ENCODE measurements around the gene KLRC4. TPM values are rescaled to one million over a fixed set of nuclear protein-coding genes. Genes with fewer than 3 reads are reported as not detected.
"Not testable (repeated sequence)": the region's sequence is repeated elsewhere in the genome, so short reads cannot be mapped to it uniquely, and the experiment has no call there.

KLRC4 gene
- total and polyA plus RNA-seq, 8 donors = 0.25 TPM; not detected in 7

- Histone ChIP-seq H3K4me3 (no peak overlapping the region), H3K9me3 (no peaks in the 10 kb centered on the region), H3K27me3 (no peaks in the 10 kb centered on the region), H3K4me1 (peaks cover 0 to 4% (median 0%) of the 10 kb centered on the region in 3 donors), H3K27ac (no peak overlapping the region), H3K36me3 (no peaks in the 10 kb centered on the region)
- FAIRE-seq = no peak
- ATAC-seq = no peak
- WGBS, 2 donors = 84 to 87% methylated on average over 3 of the region's 3 CpGs
- intact Hi-C loops (cut with DNase I) = no loop called here
- TF ChIP-seq CTCF (IDR thresholded peaks at IDR 0.05) = no peak
- DNase-seq = no peak
These were observed 34.9 kb downstream of the KLRC4 start for GRCh38 chr12:10374624-10375018.

- DNase-seq = no peak
- Histone ChIP-seq H3K36me3 (no peaks in the 10 kb centered on the region), H3K9me3 (no peaks in the 10 kb centered on the region), H3K27me3 (no peaks in the 10 kb centered on the region), H3K27ac (peak overlapping the region in 1 of 4 donors; percentile 50), H3K4me3 (no peak overlapping the region), H3K4me1 (peaks cover 0 to 4% (median 0%) of the 10 kb centered on the region in 3 donors)
- peak in 3 of 4 donors; percentile 22 to 56 (median 47) for ATAC-seq
- no peak for TF ChIP-seq CTCF (IDR thresholded peaks at IDR 0.05)
- no peak for FAIRE-seq
- WGBS, 2 donors = 34 to 42% methylated on average over 1 of the region's 1 CpG
- intact Hi-C loops (cut with DNase I) = no loop called here
These were observed 37.0 kb downstream of the KLRC4 start for GRCh38 chr12:10372559-10372958.

- FAIRE-seq; intact Hi-C loops (cut with DNase I); DNase-seq; H3K9me3 ChIP-seq; H3K27me3 ChIP-seq; H3K4me3 ChIP-seq; H3K36me3 ChIP-seq; H3K4me1 ChIP-seq: not testable (repeated sequence)
- peak in 2 of 4 donors; percentile 20 to 36 for ATAC-seq
- WGBS, 2 donors = 37 to 44% methylated on average over 6 of the region's 6 CpGs
- H3K27ac ChIP-seq = peak overlapping the region in 2 of 4 donors; percentile 48 to 50
These were observed 37.5 kb downstream of the KLRC4 start for GRCh38 chr12:10371893-10372535.

GRCh38 chr12:10369557-10370415 is 39.8 kb downstream of the KLRC4 start:
- ATAC-seq (no peak), FAIRE-seq (no peak), DNase-seq (no peak)
- Histone ChIP-seq H3K9me3 (no peaks in the 10 kb centered on the region), H3K4me1 (peaks cover 14 to 18% (median 18%) of the 10 kb centered on the region in 3 donors), H3K36me3 (no peaks in the 10 kb centered on the region), H3K4me3 (no peak overlapping the region), H3K27ac (no peak overlapping the region), H3K27me3 (no peaks in the 10 kb centered on the region)
- 88 to 90% methylated on average over 8 of the region's 8 CpGs for WGBS, 2 donors
- intact Hi-C loops (cut with DNase I) = no loop called here
- TF ChIP-seq CTCF (IDR thresholded peaks at IDR 0.05) = no peak

- DNase-seq (no peak), ATAC-seq (no peak), FAIRE-seq (no peak)
- peaks cover 18 to 19% (median 18%) of the 10 kb centered on the region in 3 donors for H3K4me1 ChIP-seq
- 92 to 95% methylated on average over 10 of the region's 10 CpGs for WGBS, 2 donors
- intact Hi-C loops (cut with DNase I) = no loop called here
- no peaks in the 10 kb centered on the region for H3K36me3 ChIP-seq
- no peak for TF ChIP-seq CTCF (IDR thresholded peaks at IDR 0.05)
- no peaks in the 10 kb centered on the region for H3K9me3 ChIP-seq
- H3K4me3 ChIP-seq = no peak overlapping the region
- no peaks in the 10 kb centered on the region for H3K27me3 ChIP-seq
- no peak overlapping the region for H3K27ac ChIP-seq
These were observed 41.1 kb downstream of the KLRC4 start for GRCh38 chr12:10368206-10369171.

GRCh38 chr12:10367714-10368113 is 41.8 kb downstream of the KLRC4 start:
- DNase-seq; H3K27ac ChIP-seq; H3K9me3 ChIP-seq; H3K27me3 ChIP-seq; H3K4me3 ChIP-seq; ATAC-seq; intact Hi-C loops (cut with DNase I); H3K36me3 ChIP-seq; FAIRE-seq: not testable (repeated sequence)
- peaks cover 14 to 19% (median 18%) of the 10 kb centered on the region in 3 donors for H3K4me1 ChIP-seq
- WGBS, 2 donors = 71 to 75% methylated on average over 4 of the region's 4 CpGs
